ENCODE data around the gene FAM50B. TPM values are rescaled to one million over a fixed set of nuclear protein-coding genes. Genes with fewer than 3 reads are reported as not detected.

FAM50B gene
- total and polyA plus RNA-seq, 9 donors = 8.1 to 23.0 (median 15.6) TPM

DNA sequence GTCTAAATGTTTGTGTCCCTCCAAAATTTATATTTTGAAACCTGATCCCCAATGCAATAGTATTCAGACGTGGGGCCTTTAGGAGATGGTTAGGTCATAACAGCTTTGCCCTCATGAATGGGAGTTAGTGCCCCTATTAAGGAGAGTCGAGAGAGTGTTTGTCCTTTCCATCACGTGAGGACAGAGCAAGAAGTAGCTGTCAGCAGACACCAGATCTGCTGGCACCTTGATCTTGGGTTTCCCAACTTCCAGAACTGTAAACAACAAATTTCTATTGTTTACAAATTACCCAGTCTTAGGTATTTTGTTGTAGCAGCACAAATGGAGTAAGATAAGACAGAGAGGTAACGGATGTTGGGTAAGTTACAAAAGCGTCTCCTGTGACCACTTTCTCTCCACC lies 46.6 kb downstream of the FAM50B start:
- no peaks in the 10 kb centered on the region for H3K36me3 ChIP-seq
- no peaks in the 10 kb centered on the region for H3K4me1 ChIP-seq (ENCODE audit: insufficient read depth)
- TF ChIP-seq EP300 (IDR thresholded peaks at IDR 0.05) (no peak), POLR2A (IDR thresholded peaks at IDR 0.05) (no peak)
- TF ChIP-seq, protein P1, sequence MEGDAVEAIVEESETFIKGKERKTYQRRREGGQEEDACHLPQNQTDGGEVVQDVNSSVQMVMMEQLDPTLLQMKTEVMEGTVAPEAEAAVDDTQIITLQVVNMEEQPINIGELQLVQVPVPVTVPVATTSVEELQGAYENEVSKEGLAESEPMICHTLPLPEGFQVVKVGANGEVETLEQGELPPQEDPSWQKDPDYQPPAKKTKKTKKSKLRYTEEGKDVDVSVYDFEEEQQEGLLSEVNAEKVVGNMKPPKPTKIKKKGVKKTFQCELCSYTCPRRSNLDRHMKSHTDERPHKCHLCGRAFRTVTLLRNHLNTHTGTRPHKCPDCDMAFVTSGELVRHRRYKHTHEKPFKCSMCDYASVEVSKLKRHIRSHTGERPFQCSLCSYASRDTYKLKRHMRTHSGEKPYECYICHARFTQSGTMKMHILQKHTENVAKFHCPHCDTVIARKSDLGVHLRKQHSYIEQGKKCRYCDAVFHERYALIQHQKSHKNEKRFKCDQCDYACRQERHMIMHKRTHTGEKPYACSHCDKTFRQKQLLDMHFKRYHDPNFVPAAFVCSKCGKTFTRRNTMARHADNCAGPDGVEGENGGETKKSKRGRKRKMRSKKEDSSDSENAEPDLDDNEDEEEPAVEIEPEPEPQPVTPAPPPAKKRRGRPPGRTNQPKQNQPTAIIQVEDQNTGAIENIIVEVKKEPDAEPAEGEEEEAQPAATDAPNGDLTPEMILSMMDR (IDR thresholded peaks at IDR 0.05) = no peak
- H3K27me3 ChIP-seq = no peaks in the 10 kb centered on the region
- no peak for DNase-seq
- 69 to 77% (median 76%) methylated on average over 5 of the region's 5 CpGs for WGBS, 3 donors
- intact Hi-C loops (cut with DNase I) = no loop called here
- H3K27ac ChIP-seq = no peak overlapping the region
- H3K4me3 ChIP-seq = no peak overlapping the region
- no peaks in the 10 kb centered on the region for H3K9me3 ChIP-seq

DNA sequence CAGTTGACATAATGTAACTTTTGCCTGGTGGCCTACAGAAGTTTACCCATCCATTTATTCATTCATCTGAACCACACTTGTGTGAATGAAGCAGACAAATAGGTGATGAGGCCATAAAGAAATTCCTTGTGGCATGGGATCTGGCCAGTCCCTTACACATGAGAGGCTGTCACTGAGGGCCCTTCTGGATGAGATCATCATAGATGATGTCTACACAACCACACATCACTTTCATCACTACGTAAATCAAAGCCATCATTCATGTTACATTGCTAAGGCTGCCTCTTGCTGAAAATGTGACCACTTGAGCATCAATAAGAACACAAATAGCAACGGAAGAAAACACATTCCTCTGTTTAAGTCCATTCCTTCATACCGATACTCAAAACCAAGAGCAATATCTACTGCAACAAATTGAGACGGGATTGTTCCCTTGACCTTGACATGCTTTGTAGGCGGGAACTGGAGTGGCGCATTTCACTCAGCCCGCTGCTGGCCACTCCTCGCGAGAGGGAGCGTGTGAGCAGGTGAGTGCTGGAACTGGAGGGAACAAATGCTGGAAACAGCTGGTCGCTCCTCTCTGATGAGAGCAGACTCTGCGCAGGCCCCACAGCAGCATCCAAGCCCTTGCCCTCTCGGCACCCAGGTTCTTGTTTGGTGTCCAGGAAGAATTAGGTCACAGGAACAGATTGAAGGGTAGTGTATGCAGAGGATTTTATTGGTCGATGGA lies 49.3 kb downstream of the FAM50B start:
- Histone ChIP-seq H3K9me3 (no peaks in the 10 kb centered on the region), H3K4me1 (ENCODE audit: insufficient read depth) (no peaks in the 10 kb centered on the region), H3K4me3 (no peak overlapping the region), H3K36me3 (no peaks in the 10 kb centered on the region), H3K27me3 (no peaks in the 10 kb centered on the region), H3K27ac (no peak overlapping the region)
- intact Hi-C loops (cut with DNase I) = no loop called here
- TF ChIP-seq, protein P1 (IDR thresholded peaks at IDR 0.05) = no peak
- no peak for TF ChIP-seq EP300 (IDR thresholded peaks at IDR 0.05)
- TF ChIP-seq POLR2A (IDR thresholded peaks at IDR 0.05) = no peak
- WGBS, 3 donors = 92 to 96% (median 94%) methylated on average over 14 of the region's 14 CpGs
- DNase-seq = no peak

DNA sequence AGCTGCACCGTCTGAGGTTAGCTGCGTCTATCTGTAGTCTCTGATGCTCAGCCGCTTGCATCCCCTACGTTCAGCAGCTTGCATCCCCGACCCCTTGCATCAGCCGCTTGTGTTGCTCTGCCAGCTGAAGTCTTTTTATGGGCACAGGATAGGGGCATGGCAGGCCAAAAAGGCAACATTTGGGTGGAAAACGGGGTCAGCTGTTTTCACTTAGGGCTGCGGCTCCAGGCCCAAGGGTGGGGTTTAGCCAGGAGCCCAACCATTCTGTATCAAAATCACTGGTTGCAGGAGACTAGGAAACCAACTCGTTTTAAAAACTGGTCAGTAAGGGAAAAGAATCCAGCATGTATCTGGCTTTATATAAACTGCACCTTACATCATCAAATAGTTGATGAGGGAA lies 49.9 kb downstream of the FAM50B start:
- H3K36me3 ChIP-seq = no peaks in the 10 kb centered on the region
- no peak for DNase-seq
- H3K9me3 ChIP-seq = no peaks in the 10 kb centered on the region
- no peaks in the 10 kb centered on the region for H3K4me1 ChIP-seq (ENCODE audit: insufficient read depth)
- no peak overlapping the region for H3K27ac ChIP-seq
- TF ChIP-seq, protein P1 (IDR thresholded peaks at IDR 0.05) = no peak
- TF ChIP-seq EP300 (IDR thresholded peaks at IDR 0.05) = no peak
- no peak for TF ChIP-seq POLR2A (IDR thresholded peaks at IDR 0.05)
- WGBS, 3 donors = 89 to 93% (median 92%) methylated on average over 9 of the region's 9 CpGs
- no peak overlapping the region for H3K4me3 ChIP-seq
- no peaks in the 10 kb centered on the region for H3K27me3 ChIP-seq
- intact Hi-C loops (cut with DNase I) = no loop called here

DNA sequence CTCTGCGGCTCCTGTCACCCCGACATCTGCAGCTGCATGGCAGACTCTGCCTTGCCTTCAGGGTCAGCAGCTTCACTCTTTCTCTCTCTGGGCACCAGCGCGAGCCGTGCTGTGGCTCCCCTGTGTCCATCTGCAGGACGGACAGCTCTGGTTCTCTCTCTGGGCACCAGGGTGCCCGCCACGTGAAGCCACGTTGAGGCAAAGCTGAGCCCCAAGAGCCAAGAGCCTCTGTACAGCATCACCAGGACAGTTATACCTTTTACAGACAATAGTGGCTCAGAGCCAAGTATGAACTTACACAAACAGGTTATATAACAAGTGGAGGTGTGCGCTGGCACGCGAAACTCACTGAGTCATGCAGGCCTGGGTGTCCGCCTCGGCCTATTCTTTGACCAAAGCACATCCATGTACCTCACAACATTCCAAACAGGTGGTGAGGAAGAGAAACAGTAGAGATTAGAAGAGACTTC lies 50.8 kb downstream of the FAM50B start:
- TF ChIP-seq EP300 (IDR thresholded peaks at IDR 0.05) (no peak), POLR2A (IDR thresholded peaks at IDR 0.05) (no peak)
- TF ChIP-seq, protein P1 (IDR thresholded peaks at IDR 0.05) = no peak
- WGBS, 3 donors = 77 to 84% (median 81%) methylated on average over 14 of the region's 14 CpGs
- intact Hi-C loops (cut with DNase I) = no loop called here

More for the DNA sequence above, 50.8 kb downstream of the FAM50B start:
- no peaks in the 10 kb centered on the region for H3K27me3 ChIP-seq
- no peaks in the 10 kb centered on the region for H3K4me1 ChIP-seq (ENCODE audit: insufficient read depth)
- H3K27ac ChIP-seq = no peak overlapping the region
- DNase-seq = no peak
- no peak overlapping the region for H3K4me3 ChIP-seq
- no peaks in the 10 kb centered on the region for H3K9me3 ChIP-seq
- no peaks in the 10 kb centered on the region for H3K36me3 ChIP-seq

Other genes with a start within 250 kb of the FAM50B start
- 10 to 100 TPM; 16.1 to 49.4 (median 23.4) TPM for gene PXDC1, start 97.7 kb upstream of the FAM50B start, total RNA-seq
- 10 to 100 TPM; 23.1 to 35.1 TPM for gene PXDC1, start 97.7 kb upstream of the FAM50B start, polyA plus RNA-seq
- not detected for gene FAM217A, start 229.8 kb downstream of the FAM50B start, total RNA-seq
- not detected for gene FAM217A, start 229.8 kb downstream of the FAM50B start, polyA plus RNA-seq